ENCODE measurements around the gene GBA2. TPM values are rescaled to one million over a fixed set of nuclear protein-coding genes. Genes with fewer than 3 reads are reported as not detected.

GBA2 gene
- total RNA-seq, 4 donors from 2014 or later: 53.7 to 83.3 (median 65.0) TPM

GRCh38 chr9:35743452-35743851 lies 5.6 kb downstream of the GBA2 start:
- no peak for DNase-seq (ENCODE audit: low spot score in 2 of 2)
- intact Hi-C loops (cut with DNase I; ENCODE audit: low total_unique reads): no loop called here
- WGBS, 2 donors: 55 to 61% methylated on average over 2 of the region's 2 CpGs

GRCh38 chr9:35741740-35742139 lies 7.3 kb downstream of the GBA2 start:
- no peak for DNase-seq (ENCODE audit: low spot score in 2 of 2)
- intact Hi-C loops (cut with DNase I; ENCODE audit: low total_unique reads): no loop called here
- no peak overlapping the region for H3K4me3 ChIP-seq (ENCODE audit: low read depth, poor library complexity, severe bottlenecking)
- TF ChIP-seq CTCF (IDR thresholded peaks at IDR 0.05) (no peak), POLR2A (IDR thresholded peaks at IDR 0.05) (no peak)
- WGBS, 2 donors: 92 to 93% methylated on average over 7 of the region's 7 CpGs

More at GRCh38 chr9:35743452-35743851, 5.6 kb downstream of the GBA2 start:
- no peak overlapping the region for H3K4me3 ChIP-seq (ENCODE audit: low read depth, poor library complexity, severe bottlenecking)
- TF ChIP-seq CTCF (IDR thresholded peaks at IDR 0.05) (no peak), POLR2A (IDR thresholded peaks at IDR 0.05) (no peak)

GRCh38 chr9:35740243-35740642 lies 8.8 kb downstream of the GBA2 start:
- no peak overlapping the region for H3K4me3 ChIP-seq (ENCODE audit: low read depth, poor library complexity, severe bottlenecking)
- TF ChIP-seq CTCF (IDR thresholded peaks at IDR 0.05): no peak
- no peak for TF ChIP-seq POLR2A (IDR thresholded peaks at IDR 0.05)
- 92 to 93% methylated on average over 6 of the region's 6 CpGs for WGBS, 2 donors
- intact Hi-C loops (cut with DNase I; ENCODE audit: low total_unique reads): no loop called here
- no peak for DNase-seq (ENCODE audit: low spot score in 2 of 2)

GRCh38 chr9:35738924-35739323 lies 10.1 kb downstream of the GBA2 start:
- no peak for TF ChIP-seq CTCF (IDR thresholded peaks at IDR 0.05)

GRCh38 chr9:35738186-35738585 lies 10.8 kb downstream of the GBA2 start:
- TF ChIP-seq CTCF (IDR thresholded peaks at IDR 0.05) (no peak), POLR2A (IDR thresholded peaks at IDR 0.05) (no peak)
- DNase-seq (ENCODE audit: low spot score in 2 of 2): no peak
- no peak overlapping the region for H3K4me3 ChIP-seq (ENCODE audit: low read depth, poor library complexity, severe bottlenecking)
- intact Hi-C loops (cut with DNase I; ENCODE audit: low total_unique reads): no loop called here
- WGBS, 2 donors: 79 to 83% methylated on average over 4 of the region's 4 CpGs

More at GRCh38 chr9:35738924-35739323, 10.1 kb downstream of the GBA2 start:
- DNase-seq (ENCODE audit: low spot score in 2 of 2): no peak
- 86 to 90% methylated on average over 7 of the region's 7 CpGs for WGBS, 2 donors
- no peak overlapping the region for H3K4me3 ChIP-seq (ENCODE audit: low read depth, poor library complexity, severe bottlenecking)
- intact Hi-C loops (cut with DNase I; ENCODE audit: low total_unique reads): no loop called here

GRCh38 chr9:35737143-35737542 lies 11.9 kb downstream of the GBA2 start:
- no peak overlapping the region for H3K4me3 ChIP-seq (ENCODE audit: low read depth, poor library complexity, severe bottlenecking)
- no peak for TF ChIP-seq POLR2A (IDR thresholded peaks at IDR 0.05)
- no peak for TF ChIP-seq CTCF (IDR thresholded peaks at IDR 0.05)
- intact Hi-C loops (cut with DNase I; ENCODE audit: low total_unique reads): no loop called here
- DNase-seq (ENCODE audit: low spot score in 2 of 2): no peak
- 71 to 85% methylated on average over 7 of the region's 7 CpGs for WGBS, 2 donors
